ENCODE results near the gene CCNL2. TPM values are rescaled to one million over a fixed set of nuclear protein-coding genes. Genes with fewer than 3 reads are reported as not detected.

The CCNL2 gene
- total RNA-seq, 2 donors from 2014 or later: 187 to 244 TPM

DNA sequence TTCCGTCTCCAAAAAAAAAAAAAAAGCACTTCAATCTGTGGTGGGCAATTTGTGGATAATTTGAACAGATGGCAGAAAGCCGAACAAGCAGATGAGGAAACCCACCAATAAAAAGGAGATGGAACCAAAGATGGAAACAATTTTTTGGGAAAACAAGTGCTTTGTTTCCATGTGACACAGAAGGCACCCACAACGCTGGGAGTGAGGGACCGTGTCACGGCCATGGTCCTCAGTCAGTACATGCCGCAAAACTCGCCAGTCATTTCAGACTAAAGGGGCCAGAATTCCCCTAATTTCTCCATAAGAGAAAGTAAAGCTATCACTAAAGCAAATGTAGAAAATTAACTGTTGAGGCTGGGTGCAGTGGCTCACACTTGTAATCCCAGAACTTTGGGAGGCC lies 5.0 kb downstream of the CCNL2 start:
- Histone ChIP-seq H3K27ac (ENCODE audit: low read depth, low read length) (no peak overlapping the region), H3K4me1 (ENCODE audit: control insufficient read depth, insufficient read depth, low read length) (peaks cover 5% of the 10 kb centered on the region), H3K9me3 (ENCODE audit: control insufficient read depth, low read length) (no peaks in the 10 kb centered on the region), H3K4me3 (ENCODE audit: low read length) (no peak overlapping the region), H3K36me3 (ENCODE audit: control insufficient read depth, insufficient read depth, low read length) (peaks cover 86% of the 10 kb centered on the region), H3K27me3 (ENCODE audit: control insufficient read depth, insufficient read depth, low read length, poor library complexity, severe bottlenecking) (no peaks in the 10 kb centered on the region), H3K9ac (ENCODE audit: extremely low read depth, low read length, poor library complexity, severe bottlenecking) (no peak overlapping the region)
- Mint-ChIP-seq H3K27ac (no peak overlapping the region), H3K4me3 (no peak overlapping the region), H3K36me3 (ENCODE audit: low read depth) (peaks cover 83% of the 10 kb centered on the region), H3K4me1 (peaks cover 4% of the 10 kb centered on the region), H3K9me3 (no peaks in the 10 kb centered on the region), H3K27me3 (ENCODE audit: insufficient read depth) (no peaks in the 10 kb centered on the region)
- WGBS, 2 experiments (ENCODE audit: insufficient coverage in 1 of 2, insufficient read length in 1 of 2): 98 to 100% methylated on average over 7 of the region's 7 CpGs
- TF ChIP-seq, protein P1, sequence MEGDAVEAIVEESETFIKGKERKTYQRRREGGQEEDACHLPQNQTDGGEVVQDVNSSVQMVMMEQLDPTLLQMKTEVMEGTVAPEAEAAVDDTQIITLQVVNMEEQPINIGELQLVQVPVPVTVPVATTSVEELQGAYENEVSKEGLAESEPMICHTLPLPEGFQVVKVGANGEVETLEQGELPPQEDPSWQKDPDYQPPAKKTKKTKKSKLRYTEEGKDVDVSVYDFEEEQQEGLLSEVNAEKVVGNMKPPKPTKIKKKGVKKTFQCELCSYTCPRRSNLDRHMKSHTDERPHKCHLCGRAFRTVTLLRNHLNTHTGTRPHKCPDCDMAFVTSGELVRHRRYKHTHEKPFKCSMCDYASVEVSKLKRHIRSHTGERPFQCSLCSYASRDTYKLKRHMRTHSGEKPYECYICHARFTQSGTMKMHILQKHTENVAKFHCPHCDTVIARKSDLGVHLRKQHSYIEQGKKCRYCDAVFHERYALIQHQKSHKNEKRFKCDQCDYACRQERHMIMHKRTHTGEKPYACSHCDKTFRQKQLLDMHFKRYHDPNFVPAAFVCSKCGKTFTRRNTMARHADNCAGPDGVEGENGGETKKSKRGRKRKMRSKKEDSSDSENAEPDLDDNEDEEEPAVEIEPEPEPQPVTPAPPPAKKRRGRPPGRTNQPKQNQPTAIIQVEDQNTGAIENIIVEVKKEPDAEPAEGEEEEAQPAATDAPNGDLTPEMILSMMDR (conservative IDR thresholded peaks at IDR 0.05): no peak
- no peak for DNase-seq

GRCh38 chr1:1393428-1393827 lies 5.7 kb downstream of the CCNL2 start:
- H3K36me3 Mint-ChIP-seq (ENCODE audit: low read depth): peaks cover 90% of the 10 kb centered on the region
- DNase-seq: no peak
- H3K4me3 Mint-ChIP-seq: no peak overlapping the region
- Histone ChIP-seq H3K36me3 (ENCODE audit: control insufficient read depth, insufficient read depth, low read length) (peaks cover 86% of the 10 kb centered on the region), H3K4me3 (ENCODE audit: low read length) (no peak overlapping the region), H3K9ac (ENCODE audit: extremely low read depth, low read length, poor library complexity, severe bottlenecking) (no peak overlapping the region), H3K4me1 (ENCODE audit: control insufficient read depth, insufficient read depth, low read length) (peaks cover 5% of the 10 kb centered on the region), H3K27ac (ENCODE audit: low read depth, low read length) (no peak overlapping the region), H3K27me3 (ENCODE audit: control insufficient read depth, insufficient read depth, low read length, poor library complexity, severe bottlenecking) (no peaks in the 10 kb centered on the region), H3K9me3 (ENCODE audit: control insufficient read depth, low read length) (no peaks in the 10 kb centered on the region)
- TF ChIP-seq, protein P1 (conservative IDR thresholded peaks at IDR 0.05): no peak
- WGBS, 2 experiments (ENCODE audit: insufficient coverage in 1 of 2, insufficient read length in 1 of 2): 96% methylated on average over 8 to 11 of the region's 11 CpGs
- no peaks in the 10 kb centered on the region for H3K9me3 Mint-ChIP-seq
- no peaks in the 10 kb centered on the region for H3K27me3 Mint-ChIP-seq (ENCODE audit: insufficient read depth)
- peaks cover 4% of the 10 kb centered on the region for H3K4me1 Mint-ChIP-seq
- no peak overlapping the region for H3K27ac Mint-ChIP-seq

DNA sequence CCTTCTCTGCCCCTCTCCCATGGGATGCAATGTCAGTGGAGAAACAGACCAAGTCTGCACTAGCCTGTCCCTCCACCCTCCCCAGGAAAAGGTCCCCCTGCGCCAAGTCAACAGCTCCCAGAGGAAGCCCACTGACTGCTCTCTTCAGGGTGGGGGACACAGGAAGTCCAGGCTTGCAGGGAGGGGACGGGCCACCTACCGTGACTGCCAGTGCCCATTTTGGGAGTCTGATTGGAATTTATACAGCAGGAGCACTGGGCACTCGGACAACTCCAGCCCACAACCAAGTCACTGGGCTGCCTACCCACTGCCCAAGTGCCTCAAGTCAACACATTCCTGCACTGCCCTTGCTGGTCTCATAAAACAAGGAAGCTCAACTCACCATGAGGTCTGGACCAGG lies 6.1 kb downstream of the CCNL2 start:
- no peaks in the 10 kb centered on the region for H3K27me3 Mint-ChIP-seq (ENCODE audit: insufficient read depth)
- H3K9me3 ChIP-seq (ENCODE audit: control insufficient read depth, low read length): no peaks in the 10 kb centered on the region
- H3K9ac ChIP-seq (ENCODE audit: extremely low read depth, low read length, poor library complexity, severe bottlenecking): no peak overlapping the region
- H3K9me3 Mint-ChIP-seq: no peaks in the 10 kb centered on the region
- WGBS, 2 experiments (ENCODE audit: insufficient coverage in 1 of 2, insufficient read length in 1 of 2): 94 to 96% methylated on average over 4 of the region's 4 CpGs
- peaks cover 90% of the 10 kb centered on the region for H3K36me3 Mint-ChIP-seq (ENCODE audit: low read depth)
- no peak overlapping the region for H3K4me3 ChIP-seq (ENCODE audit: low read length)
- no peaks in the 10 kb centered on the region for H3K27me3 ChIP-seq (ENCODE audit: control insufficient read depth, insufficient read depth, low read length, poor library complexity, severe bottlenecking)
- H3K27ac ChIP-seq (ENCODE audit: low read depth, low read length): no peak overlapping the region
- H3K4me1 ChIP-seq (ENCODE audit: control insufficient read depth, insufficient read depth, low read length): peaks cover 3% of the 10 kb centered on the region
- DNase-seq: no peak
- TF ChIP-seq, protein P1 (conservative IDR thresholded peaks at IDR 0.05): no peak
- H3K4me3 Mint-ChIP-seq: no peak overlapping the region
- no peak overlapping the region for H3K27ac Mint-ChIP-seq
- peaks cover under 1% of the 10 kb centered on the region for H3K4me1 Mint-ChIP-seq
- H3K36me3 ChIP-seq (ENCODE audit: control insufficient read depth, insufficient read depth, low read length): peaks cover 86% of the 10 kb centered on the region
